22Rv1 (cell line): ENCODE data around the gene AUTS2.

Source experiments
- ZFX ChIP-seq: fragments of 450-650 bp; IDR thresholded peaks from 2 replicates; pipeline ENCODE4 v1.6.1; 2017; ENCODE audit warnings: antibody characterized with exemption, borderline replicate concordance
- TF ChIP-seq, protein P1 (sequence below): fragments of 450-650 bp; IDR thresholded peaks from 2 replicates; pipeline ENCODE4 v1.5.1; 2017; ENCODE audit warnings: mild to moderate bottlenecking

GRCh38 chr7:70135656-70136055 is 537.4 kb downstream of the AUTS2 start:
- TF ChIP-seq, protein P1, sequence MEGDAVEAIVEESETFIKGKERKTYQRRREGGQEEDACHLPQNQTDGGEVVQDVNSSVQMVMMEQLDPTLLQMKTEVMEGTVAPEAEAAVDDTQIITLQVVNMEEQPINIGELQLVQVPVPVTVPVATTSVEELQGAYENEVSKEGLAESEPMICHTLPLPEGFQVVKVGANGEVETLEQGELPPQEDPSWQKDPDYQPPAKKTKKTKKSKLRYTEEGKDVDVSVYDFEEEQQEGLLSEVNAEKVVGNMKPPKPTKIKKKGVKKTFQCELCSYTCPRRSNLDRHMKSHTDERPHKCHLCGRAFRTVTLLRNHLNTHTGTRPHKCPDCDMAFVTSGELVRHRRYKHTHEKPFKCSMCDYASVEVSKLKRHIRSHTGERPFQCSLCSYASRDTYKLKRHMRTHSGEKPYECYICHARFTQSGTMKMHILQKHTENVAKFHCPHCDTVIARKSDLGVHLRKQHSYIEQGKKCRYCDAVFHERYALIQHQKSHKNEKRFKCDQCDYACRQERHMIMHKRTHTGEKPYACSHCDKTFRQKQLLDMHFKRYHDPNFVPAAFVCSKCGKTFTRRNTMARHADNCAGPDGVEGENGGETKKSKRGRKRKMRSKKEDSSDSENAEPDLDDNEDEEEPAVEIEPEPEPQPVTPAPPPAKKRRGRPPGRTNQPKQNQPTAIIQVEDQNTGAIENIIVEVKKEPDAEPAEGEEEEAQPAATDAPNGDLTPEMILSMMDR, result no peak
- TF ChIP-seq ZFX, result no peak
